GM12865 (cell line): ENCODE measurements around the gene FBF1.
A peak's percentile ranks its signal among the peaks of the same experiment; 100 is the strongest.

Experiments
- DNase-seq: peaks from one replicate; pipeline ENCODE4 v3.0.0; 2010; ENCODE audit warnings: low read depth
- H3K4me3 ChIP-seq: 2 replicates; pipeline ENCODE4 v1.5.1; 2011; ENCODE audit warnings: mild to moderate bottlenecking, low read depth, low read length, control low read depth
- CTCF ChIP-seq: IDR thresholded peaks from 2 replicates; pipeline ENCODE4 v1.5.1; 2011; ENCODE audit warnings: low read length, control low read depth, low read depth, inconsistent platforms; ENCODE audit not compliant: insufficient read depth; ENCODE audit errors: missing control alignments

FBF1 gene

GRCh38 chr17:75880266-75880665, 60.6 kb downstream of the FBF1 start:
- DNase-seq, result no peak
- no peak for TF ChIP-seq CTCF
- no peak overlapping the region for H3K4me3 ChIP-seq

GRCh38 chr17:75878174-75878998, 62.5 kb downstream of the FBF1 start, which contains the start of gene TRIM47:
TRIM47 (minus strand) TSS chr17:75878581; CDS start chr17:75878548, 33 bp downstream.
- no peak for TF ChIP-seq CTCF
- H3K4me3 ChIP-seq, result peak within 1 kb of the TSS; percentile 25
- no peak for DNase-seq

GRCh38 chr17:75877752-75878173, 63.1 kb downstream of the FBF1 start:
- TF ChIP-seq CTCF, result peak; percentile 61
- H3K4me3 ChIP-seq, result peak overlapping the region; percentile 25
- peak; percentile 78 for DNase-seq

- H3K4me3 ChIP-seq, result peak overlapping the region; percentile 25
- TF ChIP-seq CTCF, result no peak
- no peak for DNase-seq
These were observed 63.7 kb downstream of the FBF1 start for GRCh38 chr17:75876938-75877751.

- DNase-seq, result peak; percentile 69
- H3K4me3 ChIP-seq, result no peak overlapping the region
- peak; percentile 7 for TF ChIP-seq CTCF
These were observed 64.5 kb downstream of the FBF1 start for GRCh38 chr17:75876190-75876937.

- H3K4me3 ChIP-seq, result no peak overlapping the region
- no peak for DNase-seq
- TF ChIP-seq CTCF, result no peak
These were observed 65.0 kb downstream of the FBF1 start for GRCh38 chr17:75875940-75876189.
